ENCODE results near the gene LCN6. TPM values are rescaled to one million over a fixed set of nuclear protein-coding genes. Genes with fewer than 3 reads are reported as not detected.

LCN6 gene
- total and polyA plus RNA-seq, 2 of the 13 experiments (the other 11 are each of a cell fraction or from before 2014, with no cell fraction given): not detected

- no peak for TF ChIP-seq CTCF (CRISPR knock-in tag; IDR thresholded peaks at IDR 0.05)
- no peak for TF ChIP-seq JUNB (CRISPR knock-in tag; IDR thresholded peaks at IDR 0.05; ENCODE audit: borderline replicate concordance)
- TF ChIP-seq ZNF703 (CRISPR knock-in tag; IDR thresholded peaks at IDR 0.05; ENCODE audit: borderline replicate concordance): 0 out of 2 replicates have a peak, but pooled peaks have one; percentile 39
- no peak for TF ChIP-seq PRDM10 (CRISPR knock-in tag; IDR thresholded peaks at IDR 0.05; ENCODE audit: low read depth)
- TF ChIP-seq ZFP36 (IDR thresholded peaks at IDR 0.05; ENCODE audit: borderline replicate concordance, low read depth, low read length, partially characterized antibody): no peak
- TF ChIP-seq TRAFD1 (CRISPR knock-in tag; IDR thresholded peaks at IDR 0.05; ENCODE audit: borderline replicate concordance): no peak
- no peak for TF ChIP-seq NFYC (CRISPR knock-in tag; IDR thresholded peaks at IDR 0.05)
- TF ChIP-seq ZNF253 (CRISPR knock-in tag; IDR thresholded peaks at IDR 0.05; ENCODE audit: borderline replicate concordance): no peak
- TF ChIP-seq ZNF362 (CRISPR knock-in tag; IDR thresholded peaks at IDR 0.05; ENCODE audit: borderline replicate concordance): peak; percentile 97
- TF ChIP-seq JUN (CRISPR knock-in tag; IDR thresholded peaks at IDR 0.05): 0 out of 2 replicates have a peak, but pooled peaks have one; percentile 44
- TF ChIP-seq ZNF430 (CRISPR knock-in tag; IDR thresholded peaks at IDR 0.05): no peak; the same call in 1 of the 2 replicates
- TF ChIP-seq TOPORS (CRISPR knock-in tag; IDR thresholded peaks at IDR 0.05): no peak
- no peak for TF ChIP-seq ZNF530 (CRISPR knock-in tag; IDR thresholded peaks at IDR 0.05; ENCODE audit: low read depth)
- no peak for TF ChIP-seq SP1 (IDR thresholded peaks at IDR 0.05)
- TF ChIP-seq SP1 (CRISPR knock-in tag; IDR thresholded peaks at IDR 0.05): no peak
- no peak for TF ChIP-seq ZNF550 (CRISPR knock-in tag; IDR thresholded peaks at IDR 0.05; ENCODE audit: borderline replicate concordance)
Observed at GRCh38 chr9:136697821-136698526, 50.4 kb downstream of the LCN6 start (continued).
